ENCODE data around the gene TP53I11. TPM values are rescaled to one million over a fixed set of nuclear protein-coding genes. Genes with fewer than 3 reads are reported as not detected.

Gene TP53I11
- total RNA-seq, 1 experiment from 2014 or later: 46.9 TPM

DNA sequence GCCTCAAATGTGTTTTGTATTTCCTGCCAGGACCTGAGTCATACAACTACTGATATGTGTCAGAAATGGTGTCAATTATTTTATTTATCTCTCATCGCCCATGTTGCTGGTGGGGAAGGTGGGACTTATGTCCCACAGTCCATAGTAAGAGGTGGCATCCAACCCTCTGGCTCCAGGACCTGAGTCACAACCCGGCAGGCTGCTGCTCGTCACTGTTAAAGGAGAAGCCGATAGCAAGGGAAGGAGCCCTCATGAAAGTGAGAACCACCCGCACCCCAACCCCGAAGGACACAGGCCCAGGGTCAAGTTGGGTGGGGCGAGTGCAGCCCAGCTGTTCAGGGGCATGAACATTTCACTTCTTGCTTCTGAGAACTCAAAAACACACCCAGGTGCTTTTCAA, 33.1 kb upstream of the TP53I11 start:
- no peaks in the 10 kb centered on the region for H3K9me2 ChIP-seq (ENCODE audit: insufficient read depth)
- POLR2A ChIA-PET: no interaction called here

DNA sequence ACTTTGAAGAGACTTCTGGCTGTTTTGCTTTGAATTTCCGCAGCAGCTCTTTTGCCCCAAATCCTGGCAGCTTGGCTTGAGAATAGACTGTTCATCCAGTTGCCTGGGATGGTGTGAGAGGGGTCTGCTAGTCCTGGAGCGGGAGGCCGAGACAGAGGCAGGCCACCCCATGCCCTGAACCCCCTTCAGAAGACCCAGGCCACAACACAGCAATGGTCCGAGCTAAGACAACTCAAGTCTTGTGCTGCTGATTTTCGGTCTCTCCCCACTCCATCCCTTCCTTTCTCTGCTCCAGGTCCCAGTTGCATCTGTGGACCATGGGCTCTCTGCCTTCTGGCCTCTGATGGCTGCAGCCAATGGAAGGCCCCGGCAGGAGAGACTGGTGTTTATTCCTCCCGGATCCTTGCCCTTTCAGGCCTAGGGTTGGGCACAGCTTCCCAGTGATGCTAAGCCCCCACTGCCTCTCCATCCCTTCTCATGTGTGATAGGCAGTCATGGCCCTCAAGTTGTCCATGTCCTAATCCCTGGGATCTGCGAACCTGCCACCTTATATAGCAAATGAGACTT, 31.9 kb upstream of the TP53I11 start:
- RAD21 ChIA-PET (ENCODE audit: low non-redundant PET in 1 of 2, low total read pairs in 2 of 2, uncharacterized antibody in 2 of 2, unreplicated experiment in 2 of 2): no interaction called here
- H4K20me1 ChIP-seq (ENCODE audit: insufficient read depth): no peaks in the 10 kb centered on the region
- no peaks in the 10 kb centered on the region for H3K36me3 ChIP-seq (ENCODE audit: control insufficient read depth in 1 of 2, insufficient read depth in 2 of 2, low read length in 2 of 2)
- intact Hi-C loops (cut with micrococcal nuclease): no loop called here
- CTCF ChIA-PET: no interaction called here
- ATAC-seq: no peak
- H3K27me3 ChIP-seq (ENCODE audit: insufficient read depth, low read length): peaks cover 5% of the 10 kb centered on the region; the same call in 1 of the 2 replicates
- no TSS peak for BruUV-seq (replicated peaks)
- POLR2A ChIA-PET: no interaction called here
- no peak for DNase-seq (ENCODE audit: low read depth, low spot score)
- H3K9me3 ChIP-seq (ENCODE audit: control insufficient read depth in 1 of 2, insufficient read depth in 1 of 2, low read depth in 1 of 2, low read length in 2 of 2): no peaks in the 10 kb centered on the region
- H3K9me2 ChIP-seq (ENCODE audit: insufficient read depth): no peaks in the 10 kb centered on the region
- H3K4me2 ChIP-seq (ENCODE audit: low read length): no peak overlapping the region
- TF ChIP-seq CBX3 (IDR thresholded peaks at IDR 0.05; ENCODE audit: low read depth): no peak
- no peak overlapping the region for H3K27ac ChIP-seq (ENCODE audit: low read depth, low read length)
- H3K79me2 ChIP-seq (ENCODE audit: insufficient read depth, low read length): no peaks in the 10 kb centered on the region
- H3K4me3 ChIP-seq (replicated peaks in 1 of 2; ENCODE audit: low read depth in 1 of 2, low read length in 2 of 2): no peak overlapping the region
- no peak overlapping the region for H2AFZ ChIP-seq (ENCODE audit: low read depth, low read length, poor library complexity, severe bottlenecking)
- peaks cover 15 to 20% of the 10 kb centered on the region in 2 experiments for H3K4me1 ChIP-seq (ENCODE audit: control insufficient read depth in 1 of 2, insufficient read depth in 2 of 2, low read length in 2 of 2)
- no peak overlapping the region for H3K9ac ChIP-seq (ENCODE audit: low read length)

More for the DNA sequence above, 33.1 kb upstream of the TP53I11 start:
- Histone ChIP-seq H3K4me2 (ENCODE audit: low read length) (no peak overlapping the region), H3K27me3 (ENCODE audit: insufficient read depth, low read length) (peaks cover 7% of the 10 kb centered on the region; the same call in 1 of the 2 replicates), H3K9ac (ENCODE audit: low read length) (no peak overlapping the region), H2AFZ (ENCODE audit: low read depth, low read length, poor library complexity, severe bottlenecking) (no peak overlapping the region), H4K20me1 (ENCODE audit: insufficient read depth) (no peaks in the 10 kb centered on the region), H3K79me2 (ENCODE audit: insufficient read depth, low read length) (no peaks in the 10 kb centered on the region), H3K36me3 (ENCODE audit: control insufficient read depth in 1 of 2, insufficient read depth in 2 of 2, low read length in 2 of 2) (no peaks in the 10 kb centered on the region), H3K9me3 (ENCODE audit: control insufficient read depth in 1 of 2, insufficient read depth in 1 of 2, low read depth in 1 of 2, low read length in 2 of 2) (no peaks in the 10 kb centered on the region), H3K4me3 (replicated peaks in 1 of 2; ENCODE audit: low read depth in 1 of 2, low read length in 2 of 2) (no peak overlapping the region), H3K4me1 (ENCODE audit: control insufficient read depth in 1 of 2, insufficient read depth in 2 of 2, low read length in 2 of 2) (peaks cover 13 to 17% of the 10 kb centered on the region in 2 experiments), H3K27ac (ENCODE audit: low read depth, low read length) (no peak overlapping the region)
- CTCF ChIA-PET: no interaction called here
- TF ChIP-seq ZNF274 (IDR thresholded peaks at IDR 0.05; ENCODE audit: low read depth, low read length) (no peak), ZFX (IDR thresholded peaks at IDR 0.05) (no peak), FOSL1 (IDR thresholded peaks at IDR 0.05; ENCODE audit: low read depth) (no peak), JUND (IDR thresholded peaks at IDR 0.05) (no peak), SIN3A (IDR thresholded peaks at IDR 0.05; ENCODE audit: low read depth) (no peak)
- TF ChIP-seq, protein P1, sequence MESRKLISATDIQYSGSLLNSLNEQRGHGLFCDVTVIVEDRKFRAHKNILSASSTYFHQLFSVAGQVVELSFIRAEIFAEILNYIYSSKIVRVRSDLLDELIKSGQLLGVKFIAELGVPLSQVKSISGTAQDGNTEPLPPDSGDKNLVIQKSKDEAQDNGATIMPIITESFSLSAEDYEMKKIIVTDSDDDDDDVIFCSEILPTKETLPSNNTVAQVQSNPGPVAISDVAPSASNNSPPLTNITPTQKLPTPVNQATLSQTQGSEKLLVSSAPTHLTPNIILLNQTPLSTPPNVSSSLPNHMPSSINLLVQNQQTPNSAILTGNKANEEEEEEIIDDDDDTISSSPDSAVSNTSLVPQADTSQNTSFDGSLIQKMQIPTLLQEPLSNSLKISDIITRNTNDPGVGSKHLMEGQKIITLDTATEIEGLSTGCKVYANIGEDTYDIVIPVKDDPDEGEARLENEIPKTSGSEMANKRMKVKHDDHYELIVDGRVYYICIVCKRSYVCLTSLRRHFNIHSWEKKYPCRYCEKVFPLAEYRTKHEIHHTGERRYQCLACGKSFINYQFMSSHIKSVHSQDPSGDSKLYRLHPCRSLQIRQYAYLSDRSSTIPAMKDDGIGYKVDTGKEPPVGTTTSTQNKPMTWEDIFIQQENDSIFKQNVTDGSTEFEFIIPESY (IDR thresholded peaks at IDR 0.05; ENCODE audit: extremely low read depth, insufficient replicate concordance, low read length): no peak
- TF ChIP-seq, protein P2, sequence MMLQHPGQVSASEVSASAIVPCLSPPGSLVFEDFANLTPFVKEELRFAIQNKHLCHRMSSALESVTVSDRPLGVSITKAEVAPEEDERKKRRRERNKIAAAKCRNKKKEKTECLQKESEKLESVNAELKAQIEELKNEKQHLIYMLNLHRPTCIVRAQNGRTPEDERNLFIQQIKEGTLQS (IDR thresholded peaks at IDR 0.05): no peak
- intact Hi-C loops (cut with micrococcal nuclease): no loop called here
- ATAC-seq: no peak
- RAD21 ChIA-PET (ENCODE audit: low non-redundant PET in 1 of 2, low total read pairs in 2 of 2, uncharacterized antibody in 2 of 2, unreplicated experiment in 2 of 2): no interaction called here
- no TSS peak for BruUV-seq (replicated peaks)
- DNase-seq (ENCODE audit: low read depth, low spot score): no peak

All from HCT116 (cell line).